Muscle layer of colon (tissue), 2 donors: ENCODE measurements around the gene CCSER1.

ENCODE experiments used
- H3K27ac ChIP-seq: one replicate; pipeline ENCODE4 v1.7.0; 2013; ENCODE audit warnings: low read depth, mild to moderate bottlenecking, low read length, moderate library complexity
- H3K27me3 ChIP-seq, 2 donors: one replicate each; pipeline ENCODE4 v1.7.0; 2013; ENCODE audit warnings: low read length in 2 of 2, mild to moderate bottlenecking in 2 of 2; ENCODE audit not compliant: insufficient read depth in 2 of 2, control insufficient read depth in 1 of 2
- H3K36me3 ChIP-seq: one replicate; pipeline ENCODE4 v1.7.0; 2013; ENCODE audit warnings: mild to moderate bottlenecking, low read length; ENCODE audit not compliant: insufficient read depth
- H3K4me1 ChIP-seq: one replicate; pipeline ENCODE4 v1.7.0; 2013; ENCODE audit warnings: mild to moderate bottlenecking, low read length; ENCODE audit not compliant: insufficient read depth
- H3K4me3 ChIP-seq, 2 donors: one replicate each; pipeline ENCODE4 v1.7.0; 2013; ENCODE audit warnings: low read length in 2 of 2, low read depth in 1 of 2, mild to moderate bottlenecking in 1 of 2, moderate library complexity in 1 of 2
- H3K9ac ChIP-seq: one replicate; pipeline ENCODE4 v1.7.0; 2013; ENCODE audit warnings: low read length
- H3K9me3 ChIP-seq: one replicate; pipeline ENCODE4 v1.7.0; 2013; ENCODE audit warnings: mild to moderate bottlenecking, low read length
- donor health status: abdominal sarcoma.
- donor health status: Adenocarcinoma of cecum.

Gene CCSER1

DNA sequence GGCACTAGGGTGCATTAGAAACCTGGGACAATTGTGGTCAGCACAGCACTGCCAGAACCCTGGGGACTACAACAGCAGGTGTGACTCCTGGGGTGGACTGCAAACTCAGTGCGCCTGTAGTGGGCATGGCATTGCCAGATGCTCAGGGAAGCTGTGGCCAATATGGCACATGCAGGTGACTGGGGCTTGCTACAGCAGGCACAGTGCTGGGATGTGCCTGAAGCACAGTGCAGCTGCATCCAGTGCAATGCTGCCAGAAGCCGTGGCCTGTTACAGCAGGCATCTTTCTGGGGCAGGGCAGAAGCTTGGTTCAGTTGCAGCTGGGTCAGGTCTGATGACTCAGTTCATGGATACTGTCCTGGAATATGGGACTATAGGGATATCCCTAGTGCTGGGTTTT lies 445.8 kb downstream of the CCSER1 start:
- no peaks in the 10 kb centered on the region for H3K9me3 ChIP-seq
- H3K4me3 ChIP-seq, result no peak overlapping the region
- no peak overlapping the region for H3K9ac ChIP-seq
- H3K4me1 ChIP-seq, result no peaks in the 10 kb centered on the region
- no peaks in the 10 kb centered on the region for H3K36me3 ChIP-seq
- no peaks in the 10 kb centered on the region for H3K27me3 ChIP-seq
- no peak overlapping the region for H3K27ac ChIP-seq

DNA sequence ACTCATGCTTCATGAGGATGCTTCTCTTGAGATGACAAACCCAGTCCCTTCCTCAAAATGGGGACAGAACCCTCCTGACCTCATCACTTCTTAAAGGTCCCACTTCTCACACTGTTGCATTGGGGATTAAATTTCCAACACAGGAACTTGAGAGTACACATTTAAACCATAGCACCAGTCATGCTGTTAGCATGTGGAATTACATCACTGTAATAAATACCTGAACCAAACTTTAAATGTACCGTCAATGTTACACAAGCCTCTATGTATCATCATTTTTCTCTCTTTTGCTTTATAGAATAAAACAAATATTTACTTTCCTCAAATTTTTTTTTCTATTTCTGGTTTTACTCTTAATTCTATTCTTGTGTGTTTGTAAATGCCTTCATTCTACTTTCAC lies 448.2 kb downstream of the CCSER1 start:
- H3K4me3 ChIP-seq, result no peak overlapping the region
- no peaks in the 10 kb centered on the region for H3K9me3 ChIP-seq
- no peak overlapping the region for H3K9ac ChIP-seq
- no peaks in the 10 kb centered on the region for H3K27me3 ChIP-seq
- H3K36me3 ChIP-seq, result no peaks in the 10 kb centered on the region
- no peak overlapping the region for H3K27ac ChIP-seq
- H3K4me1 ChIP-seq, result no peaks in the 10 kb centered on the region

DNA sequence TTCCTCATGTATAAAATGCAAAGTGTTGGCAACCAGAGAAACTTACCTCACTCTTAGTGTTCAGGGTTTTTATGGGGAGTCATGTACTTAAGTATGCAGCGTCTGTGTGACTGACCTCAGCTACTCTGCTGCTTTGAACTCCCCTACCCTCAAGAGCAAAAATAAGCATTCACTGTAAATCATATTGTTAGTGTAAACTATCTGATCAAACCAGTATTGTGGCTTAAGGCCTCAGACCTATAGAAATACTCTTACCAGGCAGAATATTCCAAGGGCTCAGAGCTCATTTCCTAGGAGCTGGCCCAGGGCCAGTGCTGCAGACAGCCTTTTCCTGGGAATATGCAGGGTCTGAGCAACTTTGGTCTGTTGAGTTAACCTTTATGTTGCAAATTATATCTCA lies 453.1 kb downstream of the CCSER1 start:
- Histone ChIP-seq H3K27me3 (no peaks in the 10 kb centered on the region), H3K36me3 (no peaks in the 10 kb centered on the region), H3K4me1 (no peaks in the 10 kb centered on the region), H3K9me3 (no peaks in the 10 kb centered on the region), H3K4me3 (no peak overlapping the region), H3K27ac (no peak overlapping the region), H3K9ac (no peak overlapping the region)

DNA sequence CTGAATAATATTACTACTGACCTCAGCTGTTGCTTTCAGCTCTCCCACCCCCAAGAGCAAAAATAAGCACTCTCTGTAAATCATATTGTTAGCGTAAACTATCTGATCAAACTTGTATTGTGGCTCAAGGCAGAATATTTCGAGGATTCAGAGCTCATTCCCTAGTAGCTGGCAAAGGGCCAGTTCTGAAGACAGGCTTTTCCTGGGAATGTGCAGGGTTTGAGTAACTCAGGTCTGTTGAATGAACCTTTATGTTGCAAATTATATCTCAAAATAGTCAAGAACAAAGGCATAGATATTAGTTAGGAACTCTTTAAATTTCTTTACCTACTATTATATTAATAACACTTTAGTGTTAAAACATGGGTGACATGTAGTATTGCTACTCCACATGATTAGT lies 454.9 kb downstream of the CCSER1 start:
- H3K4me1 ChIP-seq, result no peaks in the 10 kb centered on the region
- no peaks in the 10 kb centered on the region for H3K27me3 ChIP-seq
- no peak overlapping the region for H3K27ac ChIP-seq
- H3K9me3 ChIP-seq, result no peaks in the 10 kb centered on the region
- no peak overlapping the region for H3K9ac ChIP-seq
- no peaks in the 10 kb centered on the region for H3K36me3 ChIP-seq
- H3K4me3 ChIP-seq, result no peak overlapping the region

DNA sequence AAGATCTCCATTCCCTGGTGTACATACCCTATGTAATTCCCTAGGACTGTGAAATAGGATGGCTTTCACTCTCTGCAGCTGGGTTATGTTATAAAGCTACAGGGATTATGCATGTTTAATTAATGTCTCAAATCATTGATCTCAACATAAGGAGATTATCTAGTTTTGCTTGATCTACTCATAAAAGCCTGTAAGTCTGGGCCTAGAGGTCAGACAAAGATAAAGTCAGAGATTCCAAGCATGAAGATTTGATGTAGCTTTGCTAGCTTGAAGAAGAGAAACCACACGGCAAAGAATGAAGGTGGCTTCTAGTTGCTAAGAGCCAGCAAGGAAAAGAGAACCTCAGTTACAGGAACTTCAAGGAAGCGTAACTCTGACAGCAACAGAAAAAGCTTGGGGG lies 456.9 kb downstream of the CCSER1 start:
- Histone ChIP-seq H3K4me3 (no peak overlapping the region), H3K4me1 (no peaks in the 10 kb centered on the region)

DNA sequence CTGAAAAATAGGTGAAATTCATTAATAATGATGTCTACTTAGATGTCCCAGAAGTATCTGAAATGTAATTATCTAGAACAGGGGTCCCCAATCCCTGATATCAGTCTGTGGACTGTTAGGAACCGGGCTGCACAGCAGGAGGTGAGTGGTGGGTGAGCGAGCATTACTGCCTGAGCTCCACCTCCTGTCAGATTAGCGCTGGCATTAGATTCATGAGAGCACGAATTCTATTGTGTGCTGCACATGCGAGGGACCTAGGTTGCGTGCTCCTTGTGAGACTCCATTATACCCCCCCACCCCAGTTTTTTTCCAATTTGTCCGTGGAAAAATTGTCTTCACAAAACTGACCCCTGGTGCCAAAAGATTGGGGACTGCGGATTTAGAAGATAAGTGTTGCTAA lies 458.8 kb downstream of the CCSER1 start:
- H3K9ac ChIP-seq, result no peak overlapping the region
- no peaks in the 10 kb centered on the region for H3K36me3 ChIP-seq
- H3K4me1 ChIP-seq, result no peaks in the 10 kb centered on the region
- no peaks in the 10 kb centered on the region for H3K27me3 ChIP-seq
- H3K27ac ChIP-seq, result no peak overlapping the region
- H3K4me3 ChIP-seq, result no peak overlapping the region
- no peaks in the 10 kb centered on the region for H3K9me3 ChIP-seq

More for the DNA sequence above, 456.9 kb downstream of the CCSER1 start:
- Histone ChIP-seq H3K9me3 (no peaks in the 10 kb centered on the region), H3K27me3 (no peaks in the 10 kb centered on the region), H3K9ac (no peak overlapping the region), H3K27ac (no peak overlapping the region), H3K36me3 (no peaks in the 10 kb centered on the region)

DNA sequence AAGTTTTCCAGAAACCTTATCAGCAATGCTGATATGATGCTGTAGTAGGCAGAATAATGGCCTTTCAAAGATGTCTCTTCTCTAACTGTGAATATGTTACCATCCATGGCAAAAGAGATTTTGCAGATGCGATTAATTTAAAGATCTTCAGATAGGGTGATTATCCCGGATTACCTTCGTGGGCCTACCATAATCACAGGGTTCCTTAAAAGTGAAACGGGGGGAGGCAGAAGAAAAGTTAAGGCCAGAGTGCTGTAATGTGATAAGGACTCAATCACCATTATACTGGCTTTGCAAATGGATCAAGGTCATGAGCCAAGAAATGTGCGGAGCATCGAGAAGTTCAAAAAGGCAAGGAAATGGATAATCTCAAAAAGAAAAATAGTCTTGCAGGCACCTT lies 459.6 kb downstream of the CCSER1 start:
- no peak overlapping the region for H3K9ac ChIP-seq

DNA sequence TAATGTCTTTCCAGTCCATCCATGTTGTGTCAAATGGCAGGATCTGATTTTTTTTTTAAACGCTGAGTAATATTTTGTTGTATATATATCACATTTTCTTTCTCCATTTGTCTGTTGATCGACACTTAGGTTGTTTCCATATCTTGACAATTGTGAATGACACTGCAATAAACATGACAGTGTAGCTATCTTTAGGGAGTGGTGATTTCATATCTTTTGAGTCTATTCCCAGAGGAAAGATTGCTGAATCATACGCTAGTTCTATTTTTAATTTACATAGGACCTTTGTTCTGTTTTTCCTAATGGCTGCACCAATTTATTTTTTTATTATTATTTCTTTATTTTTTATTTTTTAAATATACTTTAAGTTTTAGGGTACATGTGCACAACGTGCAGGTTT lies 470.7 kb downstream of the CCSER1 start:
- no peaks in the 10 kb centered on the region for H3K27me3 ChIP-seq
- H3K4me3 ChIP-seq, result no peak overlapping the region
- H3K9ac ChIP-seq, result no peak overlapping the region
- no peaks in the 10 kb centered on the region for H3K4me1 ChIP-seq
- no peak overlapping the region for H3K27ac ChIP-seq
- H3K9me3 ChIP-seq, result no peaks in the 10 kb centered on the region
- no peaks in the 10 kb centered on the region for H3K36me3 ChIP-seq

More for the DNA sequence above, 459.6 kb downstream of the CCSER1 start:
- Histone ChIP-seq H3K9me3 (no peaks in the 10 kb centered on the region), H3K27ac (no peak overlapping the region), H3K36me3 (no peaks in the 10 kb centered on the region), H3K4me3 (no peak overlapping the region), H3K4me1 (no peaks in the 10 kb centered on the region), H3K27me3 (no peaks in the 10 kb centered on the region)

DNA sequence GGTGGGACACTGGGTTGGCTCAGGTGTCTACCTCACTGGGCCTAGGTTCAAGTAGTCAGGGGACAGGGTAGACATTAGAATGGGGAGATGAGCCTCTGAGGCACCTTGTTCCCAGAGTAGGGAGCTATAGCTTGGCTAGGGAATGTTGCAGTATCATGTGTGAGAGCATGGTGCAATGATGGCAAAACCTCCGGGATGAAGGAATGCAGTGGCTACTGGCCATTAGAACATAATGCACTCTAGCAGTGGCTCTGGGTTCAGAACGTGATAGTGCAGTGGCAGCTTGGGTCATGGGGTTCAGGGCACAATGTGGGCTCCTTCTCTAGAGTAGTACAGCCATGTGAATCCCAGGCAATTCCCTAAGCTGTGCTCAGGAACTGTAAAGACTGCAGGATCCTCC lies 471.5 kb downstream of the CCSER1 start:
- no peaks in the 10 kb centered on the region for H3K27me3 ChIP-seq
- no peak overlapping the region for H3K9ac ChIP-seq
- no peak overlapping the region for H3K27ac ChIP-seq
- no peak overlapping the region for H3K4me3 ChIP-seq
- H3K36me3 ChIP-seq, result no peaks in the 10 kb centered on the region
- no peaks in the 10 kb centered on the region for H3K4me1 ChIP-seq
- H3K9me3 ChIP-seq, result no peaks in the 10 kb centered on the region

DNA sequence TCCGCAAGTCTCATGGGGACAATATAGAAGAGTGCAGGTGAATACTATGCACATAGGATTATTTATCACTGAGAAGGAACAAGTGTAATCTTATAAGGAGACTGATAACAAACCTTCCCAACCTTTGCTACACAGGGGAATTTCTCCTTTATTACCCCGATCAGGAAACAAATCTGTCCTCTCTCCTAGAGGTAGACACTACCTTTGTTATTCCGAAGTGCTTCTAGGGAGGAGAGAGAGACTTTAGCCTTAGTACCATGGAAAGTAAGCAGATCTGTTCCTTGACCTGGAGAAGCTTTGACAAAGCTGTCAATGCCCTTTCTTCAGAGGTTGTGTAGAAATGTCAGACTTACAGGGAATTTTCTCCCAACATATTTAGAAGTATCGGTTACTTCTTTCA lies 475.5 kb downstream of the CCSER1 start:
- Histone ChIP-seq H3K27me3 (no peaks in the 10 kb centered on the region), H3K4me3 (no peak overlapping the region), H3K36me3 (no peaks in the 10 kb centered on the region), H3K4me1 (no peaks in the 10 kb centered on the region), H3K27ac (no peak overlapping the region), H3K9ac (no peak overlapping the region), H3K9me3 (no peaks in the 10 kb centered on the region)

DNA sequence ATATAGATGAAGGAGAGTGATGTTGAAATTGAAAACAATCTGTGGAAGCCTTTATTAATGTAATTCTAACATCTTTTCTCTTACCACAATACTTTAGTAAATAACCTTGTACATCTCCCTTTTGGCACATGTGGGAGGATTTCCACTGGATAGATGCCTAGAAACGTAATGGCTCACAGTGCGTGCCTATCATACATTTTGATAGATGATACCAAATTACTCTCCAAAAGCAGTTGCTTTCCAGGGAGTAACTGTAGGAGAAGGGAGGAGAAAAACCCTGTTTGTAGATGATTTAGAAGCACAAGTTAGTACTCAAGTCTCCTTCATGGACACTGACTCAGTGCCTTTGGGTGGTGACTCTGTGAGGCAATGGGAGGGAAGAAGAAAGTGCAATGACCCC lies 476.3 kb downstream of the CCSER1 start:
- no peak overlapping the region for H3K9ac ChIP-seq
- H3K27ac ChIP-seq, result no peak overlapping the region
- no peak overlapping the region for H3K4me3 ChIP-seq
- H3K4me1 ChIP-seq, result no peaks in the 10 kb centered on the region
- no peaks in the 10 kb centered on the region for H3K36me3 ChIP-seq
- H3K27me3 ChIP-seq, result no peaks in the 10 kb centered on the region
- no peaks in the 10 kb centered on the region for H3K9me3 ChIP-seq

DNA sequence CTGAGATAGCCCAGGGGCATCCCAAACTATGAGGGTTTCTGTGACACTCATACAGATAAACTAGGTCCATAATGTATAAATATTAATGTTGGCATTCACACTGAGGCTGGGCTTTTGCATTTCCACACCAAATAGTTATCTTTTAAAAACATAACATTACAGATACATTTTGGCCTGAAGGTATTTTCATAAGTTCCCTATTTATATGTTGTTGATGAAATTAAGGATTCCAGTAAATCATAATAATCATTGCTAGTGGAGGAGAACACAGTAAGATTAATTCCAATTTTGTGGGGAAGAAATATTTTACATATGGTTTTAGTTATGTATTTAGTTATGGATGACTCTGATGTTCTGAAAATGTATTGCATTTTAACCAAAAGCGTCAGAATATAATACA lies 479.6 kb downstream of the CCSER1 start:
- Histone ChIP-seq H3K36me3 (no peaks in the 10 kb centered on the region), H3K4me1 (no peaks in the 10 kb centered on the region), H3K9me3 (no peaks in the 10 kb centered on the region), H3K27me3 (no peaks in the 10 kb centered on the region), H3K9ac (no peak overlapping the region), H3K27ac (no peak overlapping the region), H3K4me3 (no peak overlapping the region)
